Natural killer cell (primary cell): ENCODE data around the gene CPNE4. TPM values are rescaled to one million over a fixed set of nuclear protein-coding genes. Genes with fewer than 3 reads are reported as not detected.

Experiments
- ATAC-seq, 3 donors: fragments of 150-1000 bp in 2 of 3; fragments of 200-7000 bp in 1 of 3; cut with Tn5 transposase; 1 replicate in 1 of 3; 2 replicates in 2 of 3; pipeline ENCODE4 v1.10.0; 2021; ENCODE audit warnings: mild to moderate bottlenecking in 2 of 3, moderate library complexity in 2 of 3
- DNase-seq, 2 donors: peaks; one replicate each; pipeline versions ENCODE4 v3.0.0 to v3.0.0-alpha.2; 2013 to 2021; ENCODE audit warnings: mixed read lengths in 1 of 2
- H3K27ac ChIP-seq: one replicate; pipeline ENCODE4 v1.5.1; 2013; ENCODE audit warnings: mild to moderate bottlenecking, low read length
- H3K27me3 ChIP-seq: one replicate; pipeline ENCODE4 v1.6.1; 2013; ENCODE audit warnings: low read length; ENCODE audit not compliant: control insufficient read depth, insufficient read depth
- H3K36me3 ChIP-seq: one replicate; pipeline ENCODE4 v1.6.1; 2013; ENCODE audit warnings: low read length; ENCODE audit not compliant: control insufficient read depth, insufficient read depth
- H3K4me1 ChIP-seq: one replicate; pipeline ENCODE4 v1.6.1; 2013; ENCODE audit warnings: low read length; ENCODE audit not compliant: control insufficient read depth, insufficient read depth
- H3K4me3 ChIP-seq: one replicate; pipeline ENCODE4 v1.5.1; 2013; ENCODE audit warnings: low read length
- H3K9me3 ChIP-seq: one replicate; pipeline ENCODE4 v1.6.1; 2013; ENCODE audit warnings: low read length; ENCODE audit not compliant: control insufficient read depth, insufficient read depth
- H3K27ac Mint-ChIP-seq, 2 donors: one replicate each; pipeline ENCODE4 v1.8.0; 2022; ENCODE audit warnings: mild to moderate bottlenecking in 2 of 2, mixed read lengths in 2 of 2, moderate library complexity in 1 of 2
- H3K27me3 Mint-ChIP-seq, 2 donors: one replicate each; pipeline ENCODE4 v1.8.0; 2022; ENCODE audit warnings: low read depth in 2 of 2, mixed read lengths in 2 of 2
- H3K36me3 Mint-ChIP-seq: one replicate; pipeline ENCODE4 v1.8.0; 2022; ENCODE audit warnings: mixed read lengths
- H3K4me1 Mint-ChIP-seq, 2 donors: one replicate each; pipeline ENCODE4 v1.8.0; 2022; ENCODE audit warnings: mixed read lengths in 2 of 2
- H3K4me3 Mint-ChIP-seq: one replicate; pipeline ENCODE4 v1.8.0; 2022; ENCODE audit warnings: mild to moderate bottlenecking, moderate library complexity, mixed read lengths
- H3K9me3 Mint-ChIP-seq, 2 donors: one replicate each; pipeline ENCODE4 v1.8.0; 2022; ENCODE audit warnings: mixed read lengths in 2 of 2
- CTCF ChIP-seq: fragments of 200-600 bp; IDR thresholded peaks from one replicate; pipeline ENCODE4 v1.8.0; 2022; ENCODE audit warnings: antibody characterized with exemption
- WGBS: methylation state at CpG from one replicate; pipeline ENCODE4 v1.1.7; 2013; ENCODE audit warnings: missing lambda C conversion rate; ENCODE audit not compliant: insufficient coverage; 5-methylcytosine and 5-hydroxymethylcytosine counted together
- intact Hi-C: fragments of 100-400 bp; cut with micrococcal nuclease; formaldehyde crosslinking; loops from one replicate; pipeline ENCODE4 v1.14.2; 2022
- total RNA-seq, 4 donors: library from RNA; stranded (reverse); fragments of 120-200 nt in 1 of 4; gene quantifications; one replicate each; pipeline versions ENCODE4 v1.2.3 to v1.2.4, GENCODE V29; 2013 to 2022

The CPNE4 gene
- total RNA-seq, 3 donors from 2014 or later (not counting 1 experiment from before 2014, with no cell fraction given) = not detected

DNA sequence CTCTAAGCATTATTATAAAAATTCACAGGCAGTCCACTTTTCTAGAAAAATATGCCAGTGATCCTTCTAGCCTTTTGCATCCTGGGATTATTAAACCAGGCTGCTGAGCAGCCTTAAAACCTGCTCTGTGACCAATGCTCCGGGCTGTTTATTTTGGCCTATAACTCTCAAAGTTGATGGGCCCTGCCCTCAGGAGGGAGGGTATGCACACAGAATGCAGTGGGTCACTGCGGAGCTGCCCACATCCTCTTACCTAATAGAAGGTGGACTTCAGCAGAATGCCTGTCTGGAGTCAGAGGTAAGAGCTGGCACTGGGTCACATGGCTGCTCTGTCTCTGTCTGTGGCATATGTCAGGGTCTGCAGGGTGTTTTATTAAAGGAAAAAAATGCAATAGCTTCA is 26.0 kb downstream of the CPNE4 start:
- Mint-ChIP-seq H3K9me3 (no peaks in the 10 kb centered on the region), H3K27ac (no peak overlapping the region), H3K4me1 (no peaks in the 10 kb centered on the region), H3K36me3 (no peaks in the 10 kb centered on the region), H3K27me3 (peaks cover 3 to 8% of the 10 kb centered on the region in 2 donors), H3K4me3 (no peak overlapping the region)
- no peak overlapping the region for H3K27ac ChIP-seq
- no peak overlapping the region for H3K4me3 ChIP-seq
- H3K9me3 ChIP-seq = no peaks in the 10 kb centered on the region
- WGBS = 42% methylated on average over 2 of the region's 2 CpGs
- DNase-seq = no peak
- no peaks in the 10 kb centered on the region for H3K27me3 ChIP-seq
- intact Hi-C loops = no loop called here
- no peaks in the 10 kb centered on the region for H3K36me3 ChIP-seq
- no peak for ATAC-seq
- H3K4me1 ChIP-seq = no peaks in the 10 kb centered on the region
- TF ChIP-seq CTCF = no peak

GRCh38 chr3:132007617-132008016 is 27.2 kb downstream of the CPNE4 start:
- DNase-seq = no peak
- Histone ChIP-seq H3K4me3 (no peak overlapping the region), H3K36me3 (no peaks in the 10 kb centered on the region), H3K4me1 (no peaks in the 10 kb centered on the region), H3K9me3 (no peaks in the 10 kb centered on the region), H3K27ac (no peak overlapping the region), H3K27me3 (no peaks in the 10 kb centered on the region)
- ATAC-seq = no peak
- Mint-ChIP-seq H3K9me3 (no peaks in the 10 kb centered on the region), H3K27ac (no peak overlapping the region), H3K27me3 (peaks cover 3 to 8% of the 10 kb centered on the region in 2 donors), H3K36me3 (no peaks in the 10 kb centered on the region), H3K4me3 (no peak overlapping the region), H3K4me1 (no peaks in the 10 kb centered on the region)
- WGBS = 53% methylated on average over 1 of the region's 1 CpG
- TF ChIP-seq CTCF = no peak
- intact Hi-C loops = no loop called here

DNA sequence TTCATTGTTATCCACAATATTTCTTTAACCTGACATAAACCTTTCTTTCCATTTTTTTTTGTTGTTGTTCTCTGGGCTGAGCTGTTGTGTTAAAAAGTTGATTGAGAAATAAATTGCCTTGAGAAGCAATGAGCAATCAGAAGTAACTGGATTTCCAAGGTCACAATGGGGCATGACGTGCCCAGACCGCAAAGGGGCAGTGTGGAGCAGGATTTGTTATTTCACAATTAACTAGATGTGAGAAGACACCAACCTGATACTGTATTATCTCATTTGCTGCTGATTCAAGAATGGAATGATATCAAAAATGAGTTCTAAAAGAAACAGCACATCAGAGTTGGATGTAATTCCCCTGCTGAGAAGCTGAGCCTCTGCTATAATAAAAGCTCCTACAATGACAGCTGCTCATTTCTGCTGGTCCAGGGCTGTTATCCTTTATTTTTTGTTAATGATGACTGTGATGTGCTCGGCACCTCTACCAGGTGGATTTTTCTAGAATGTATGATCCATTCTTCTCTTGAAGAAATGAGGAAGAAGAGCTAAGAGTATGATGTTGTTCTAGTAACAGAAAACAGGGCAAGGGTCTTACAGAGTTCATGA is 28.1 kb downstream of the CPNE4 start:
- TF ChIP-seq CTCF = no peak
- intact Hi-C loops = no loop called here
- no peak overlapping the region for H3K4me3 ChIP-seq
- Mint-ChIP-seq H3K4me1 (no peaks in the 10 kb centered on the region), H3K27ac (no peak overlapping the region), H3K27me3 (peaks cover 3 to 8% of the 10 kb centered on the region in 2 donors), H3K36me3 (no peaks in the 10 kb centered on the region), H3K4me3 (no peak overlapping the region), H3K9me3 (no peaks in the 10 kb centered on the region)
- WGBS = 25% methylated on average over 3 of the region's 3 CpGs
- DNase-seq = peak in 1 of 2 donors; percentile 9
- ATAC-seq = no peak
- H3K4me1 ChIP-seq = no peaks in the 10 kb centered on the region
- no peak overlapping the region for H3K27ac ChIP-seq
- H3K9me3 ChIP-seq = no peaks in the 10 kb centered on the region
- no peaks in the 10 kb centered on the region for H3K36me3 ChIP-seq
- H3K27me3 ChIP-seq = no peaks in the 10 kb centered on the region

DNA sequence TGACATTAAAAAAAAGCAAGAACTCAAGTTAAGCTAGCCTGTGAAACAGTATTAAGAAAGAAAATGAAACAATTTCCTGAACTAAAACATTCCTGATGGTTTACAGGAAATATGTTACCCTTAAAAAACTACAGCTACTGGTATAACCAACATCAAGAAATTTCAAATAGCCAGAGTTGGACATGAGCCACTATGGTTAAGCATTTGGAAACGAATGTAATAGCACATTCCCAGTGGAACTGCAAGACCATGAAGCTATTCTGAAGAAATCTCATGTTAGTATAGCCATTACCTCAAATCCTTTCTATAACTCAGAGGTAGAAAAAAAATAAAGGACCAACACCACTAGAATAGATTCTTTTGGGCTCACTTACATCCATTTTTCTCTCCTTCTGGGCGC is 30.2 kb downstream of the CPNE4 start:
- H3K36me3 ChIP-seq = no peaks in the 10 kb centered on the region
- TF ChIP-seq CTCF = no peak
- no peak overlapping the region for H3K4me3 ChIP-seq
- H3K27me3 ChIP-seq = no peaks in the 10 kb centered on the region
- no peaks in the 10 kb centered on the region for H3K9me3 ChIP-seq
- H3K27ac Mint-ChIP-seq = no peak overlapping the region
- DNase-seq = no peak
- WGBS = 43% methylated on average over 2 of the region's 2 CpGs
- peaks cover 0 to 2% of the 10 kb centered on the region in 2 donors for H3K9me3 Mint-ChIP-seq
- no peaks in the 10 kb centered on the region for H3K4me1 ChIP-seq
- H3K4me1 Mint-ChIP-seq = no peaks in the 10 kb centered on the region
- no peak for ATAC-seq
- H3K27ac ChIP-seq = no peak overlapping the region
- H3K27me3 Mint-ChIP-seq = peaks cover 3 to 14% of the 10 kb centered on the region in 2 donors
- no peaks in the 10 kb centered on the region for H3K36me3 Mint-ChIP-seq
- intact Hi-C loops = no loop called here
- no peak overlapping the region for H3K4me3 Mint-ChIP-seq
